Activated T-cell treated with anti-CD3 and anti-CD28 coated beads for 48 hours (primary cell): ENCODE results near the gene ITM2B.

Source experiments
- DNase-seq: peaks from one replicate; pipeline ENCODE4 v3.0.0-alpha.2; 2020; ENCODE audit warnings: low read depth

Gene ITM2B

DNA sequence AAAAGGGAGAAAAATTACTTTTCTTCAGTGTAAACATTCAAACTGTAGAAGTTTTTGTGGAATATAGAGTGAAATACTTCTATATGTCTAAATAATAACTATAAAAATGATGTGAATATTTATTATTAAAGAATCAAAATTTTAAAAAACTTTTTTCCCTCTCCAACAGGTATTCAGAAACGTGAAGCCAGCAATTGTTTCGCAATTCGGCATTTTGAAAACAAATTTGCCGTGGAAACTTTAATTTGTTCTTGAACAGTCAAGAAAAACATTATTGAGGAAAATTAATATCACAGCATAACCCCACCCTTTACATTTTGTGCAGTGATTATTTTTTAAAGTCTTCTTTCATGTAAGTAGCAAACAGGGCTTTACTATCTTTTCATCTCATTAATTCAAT is 28.0 kb downstream of the ITM2B start:
- no peak for DNase-seq

- no peak for DNase-seq
Observed at GRCh38 chr13:48263196-48263595, 30.2 kb downstream of the ITM2B start.

GRCh38 chr13:48264058-48264457 is 31.1 kb downstream of the ITM2B start:
- no peak for DNase-seq

- peak; percentile 8 for DNase-seq
Observed at GRCh38 chr13:48265217-48265815, 32.3 kb downstream of the ITM2B start.

DNA sequence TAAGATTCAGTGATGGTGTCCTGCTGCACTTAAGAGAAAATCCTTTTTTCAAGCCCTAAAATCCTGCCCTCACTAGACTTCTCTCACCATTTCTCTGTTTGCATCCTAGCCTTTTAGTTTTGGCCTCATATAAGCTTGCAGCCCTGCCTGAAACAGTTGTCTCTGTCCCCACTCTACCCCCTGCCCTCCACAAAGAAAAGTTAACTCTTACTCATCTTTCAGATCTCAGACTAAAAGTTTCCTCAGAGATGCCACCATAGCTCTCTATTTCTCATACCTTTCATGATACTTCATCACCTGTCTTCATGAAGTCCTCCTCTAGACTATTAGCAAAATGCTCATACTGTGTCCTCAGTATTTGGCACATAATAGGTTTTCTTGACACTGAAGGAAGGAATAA is 33.1 kb downstream of the ITM2B start:
- no peak for DNase-seq

DNA sequence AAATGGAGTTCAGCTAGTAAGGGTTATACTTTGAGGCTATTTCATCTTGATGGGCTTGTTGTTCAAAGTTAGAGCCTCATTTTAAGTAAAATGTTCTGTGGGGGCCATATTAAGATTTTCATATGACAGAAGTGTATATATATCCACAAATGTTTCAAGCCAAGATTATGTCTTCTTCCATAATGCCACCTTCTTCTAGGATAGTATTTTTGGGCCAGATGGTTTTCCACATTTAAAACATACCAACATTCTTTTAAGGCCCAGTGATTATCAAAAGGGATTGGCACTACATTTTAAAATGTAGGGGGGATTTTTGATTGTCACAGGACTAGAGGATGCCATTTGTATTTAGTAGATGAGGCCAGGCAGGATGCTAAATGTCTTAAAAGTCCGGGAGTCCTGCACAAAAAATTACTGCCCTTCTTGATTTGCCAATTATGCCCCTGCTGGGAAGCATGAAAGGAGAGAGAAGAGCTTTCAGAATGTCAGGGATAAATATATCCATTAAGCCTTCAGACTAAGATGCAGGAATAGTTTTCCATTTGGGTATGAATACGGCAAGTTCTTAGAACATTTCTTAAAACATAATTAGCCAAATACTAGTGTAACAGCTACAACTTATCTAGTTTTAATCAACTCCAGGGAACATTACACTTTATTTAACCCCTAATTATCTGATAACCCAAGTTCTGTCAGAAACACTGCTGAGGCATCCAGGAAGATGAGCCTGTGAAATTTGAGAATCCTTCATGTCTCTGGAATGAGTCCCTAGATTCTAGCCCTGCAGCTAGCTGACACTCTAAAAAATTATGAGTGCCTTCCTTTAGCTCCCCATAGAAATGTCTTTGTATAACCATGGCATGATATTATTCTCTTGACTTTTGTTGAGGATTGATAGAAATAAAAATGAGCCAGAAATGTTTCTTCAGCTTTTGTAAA is 34.0 kb downstream of the ITM2B start:
- DNase-seq: no peak

DNA sequence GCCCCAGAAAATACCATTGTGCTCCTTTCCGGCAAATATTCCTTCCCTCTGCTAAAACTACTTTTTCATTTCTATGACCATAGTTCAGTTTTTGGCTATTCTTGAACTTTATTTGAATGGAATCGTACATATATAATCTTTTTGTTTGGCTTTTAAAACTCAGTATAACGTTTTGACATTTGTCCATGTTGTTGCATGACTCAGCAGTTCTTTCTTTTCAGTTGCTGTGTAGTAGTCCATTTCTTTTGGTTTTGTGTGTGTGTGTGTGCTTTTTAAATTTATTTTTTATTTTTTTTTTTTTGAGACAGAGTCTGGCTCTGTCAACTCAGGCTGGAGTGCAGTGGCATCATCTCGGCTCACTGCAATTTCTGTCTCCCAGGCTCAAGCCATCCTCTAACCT is 35.0 kb downstream of the ITM2B start:
- DNase-seq: no peak

- DNase-seq: no peak
Observed at GRCh38 chr13:48273346-48273745, 40.3 kb downstream of the ITM2B start.

- no peak for DNase-seq
Observed at GRCh38 chr13:48275507-48275906, 42.5 kb downstream of the ITM2B start.

DNA sequence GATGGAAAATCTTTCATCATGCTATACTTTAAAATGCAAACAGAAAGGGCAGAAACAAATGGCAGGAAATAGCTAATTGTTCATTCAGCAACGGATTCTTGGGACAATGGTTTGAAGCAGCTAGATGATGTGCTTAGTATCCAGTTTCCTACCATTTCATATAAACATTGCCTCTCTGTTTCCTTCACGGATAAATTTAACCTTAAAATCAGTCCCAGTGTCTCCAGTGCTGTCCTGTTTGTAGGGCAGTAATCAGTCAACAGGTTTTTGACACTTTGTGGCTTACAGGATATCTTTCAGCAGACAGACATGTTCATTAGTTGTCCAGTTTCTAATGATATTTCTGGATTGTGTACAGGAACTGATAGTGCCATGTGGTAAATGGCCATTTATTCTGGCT is 45.8 kb downstream of the ITM2B start:
- DNase-seq: no peak

- no peak for DNase-seq
Observed at GRCh38 chr13:48281556-48281955, 48.5 kb downstream of the ITM2B start.

DNA sequence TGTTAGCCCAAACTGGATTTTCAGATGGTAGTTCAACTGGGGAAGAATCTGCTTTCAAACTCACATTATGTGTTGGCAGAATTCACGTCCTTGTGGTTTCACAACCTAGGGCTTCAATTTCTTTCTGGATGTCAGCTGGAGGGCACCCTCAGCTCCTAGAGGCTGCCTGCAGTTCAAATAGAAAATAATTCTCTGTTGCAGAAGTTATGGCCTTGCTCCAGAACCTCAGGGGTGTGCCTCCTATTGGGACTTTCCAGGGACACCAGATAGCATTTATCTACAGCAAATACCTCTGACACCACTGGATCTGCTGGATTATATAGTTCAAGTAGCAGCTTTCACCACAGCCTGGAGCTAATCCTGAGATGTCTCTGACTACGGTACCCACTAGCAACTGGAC is 58.7 kb downstream of the ITM2B start:
- no peak for DNase-seq

- DNase-seq: no peak
Observed at GRCh38 chr13:48292650-48293049, 59.6 kb downstream of the ITM2B start.

GRCh38 chr13:48294653-48295052 is 61.6 kb downstream of the ITM2B start:
- DNase-seq: no peak

- DNase-seq: no peak
Observed at GRCh38 chr13:48295271-48295670, 62.3 kb downstream of the ITM2B start.

DNA sequence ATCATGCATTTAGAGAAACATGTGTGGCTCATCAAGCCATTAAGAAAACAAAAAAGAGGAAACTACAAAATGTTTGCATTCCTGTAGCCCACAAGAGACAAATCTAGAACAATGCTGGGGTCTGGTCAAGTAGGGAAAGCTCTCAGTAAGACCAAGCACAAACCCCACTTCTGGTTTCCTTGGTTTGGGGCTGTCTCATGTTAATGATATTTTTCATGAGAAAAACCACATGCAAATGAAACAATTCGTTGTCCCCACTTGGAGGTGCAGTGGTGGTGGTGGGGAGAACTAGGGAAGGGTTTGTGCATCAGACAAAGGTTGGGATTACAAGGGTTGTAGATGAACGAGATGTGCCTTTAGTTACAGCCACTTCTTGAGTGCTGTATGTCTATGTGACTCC is 63.5 kb downstream of the ITM2B start:
- DNase-seq: no peak

- no peak for DNase-seq
Observed at GRCh38 chr13:48297131-48297786, 64.3 kb downstream of the ITM2B start.

GRCh38 chr13:48299591-48299990 is 66.6 kb downstream of the ITM2B start:
- DNase-seq: no peak

DNA sequence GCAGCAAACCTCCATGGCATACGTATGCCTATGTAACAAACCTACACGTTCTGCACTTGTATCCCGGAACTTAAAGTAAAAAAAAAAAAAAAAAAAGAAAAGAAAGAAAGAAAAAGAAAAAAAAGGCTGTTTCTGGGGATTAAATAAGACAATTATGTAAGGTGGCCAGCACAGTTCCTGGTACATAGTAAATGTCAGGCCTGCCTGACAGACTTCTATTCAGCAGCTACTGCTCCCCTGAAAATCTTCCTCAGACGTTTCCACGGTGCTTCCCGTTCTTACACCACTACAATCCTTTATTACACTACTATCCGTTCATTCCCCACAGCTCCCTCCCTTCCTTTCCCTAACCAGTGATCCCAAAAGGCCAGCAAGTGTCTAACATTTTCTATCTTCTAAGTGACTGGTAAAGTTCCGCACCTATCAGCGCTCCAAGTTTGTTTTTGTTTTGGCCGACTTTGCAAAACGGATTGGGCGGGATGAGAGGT is 69.9 kb downstream of the ITM2B start:
- no peak for DNase-seq

GRCh38 chr13:48303359-48304142 is 70.5 kb downstream of the ITM2B start, which contains the start of gene RB1:
RB1 (plus strand) TSS chr13:48303751; CDS start chr13:48303913, 162 bp downstream.
- peak; percentile 89 for DNase-seq

- no peak for DNase-seq
Observed at GRCh38 chr13:48304143-48304876, 71.3 kb downstream of the ITM2B start.
